Vagina (tissue), 2 donors: ENCODE results near the gene ADNP2.

ENCODE experiments used
- POLR2A ChIP-seq, 2 donors: fragments of 450-650 bp; IDR thresholded peaks; one replicate each; pipeline ENCODE4 v1.6.1; 2017; ENCODE audit warnings: antibody characterized with exemption in 2 of 2, mild to moderate bottlenecking in 2 of 2, moderate library complexity in 2 of 2
- TF ChIP-seq, protein P1 (sequence below), 3 experiments: fragments of 450-650 bp in 2 of 3; fragments of 200-600 bp in 1 of 3; sonication (generic) in 1 of 3; IDR thresholded peaks; one replicate each; pipeline ENCODE4 v1.5.1; 2017 to 2019; ENCODE audit warnings: antibody characterized with exemption in 3 of 3, mild to moderate bottlenecking in 2 of 3, moderate library complexity in 2 of 3

DNA sequence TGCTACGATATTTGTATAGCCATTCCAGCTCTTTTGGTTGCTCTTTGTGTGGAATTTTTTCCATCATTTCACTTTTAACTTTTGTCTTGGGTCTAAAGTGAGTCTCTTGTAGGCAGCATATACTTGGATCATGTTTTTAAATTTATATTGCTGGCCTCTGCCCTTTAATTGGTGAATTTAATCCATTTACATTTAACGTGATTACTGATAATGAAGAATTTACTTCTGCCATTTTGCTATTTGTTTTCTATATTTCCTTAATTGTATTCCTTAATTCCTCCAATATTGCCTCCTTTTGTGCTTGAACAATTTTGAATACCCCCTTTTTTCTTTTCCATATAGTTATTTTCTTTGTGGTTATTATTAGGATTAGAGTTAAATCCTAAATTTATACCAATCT, 21.0 kb upstream of the ADNP2 start:
- TF ChIP-seq POLR2A (IDR thresholded peaks at IDR 0.05), result no peak
- TF ChIP-seq, protein P1, sequence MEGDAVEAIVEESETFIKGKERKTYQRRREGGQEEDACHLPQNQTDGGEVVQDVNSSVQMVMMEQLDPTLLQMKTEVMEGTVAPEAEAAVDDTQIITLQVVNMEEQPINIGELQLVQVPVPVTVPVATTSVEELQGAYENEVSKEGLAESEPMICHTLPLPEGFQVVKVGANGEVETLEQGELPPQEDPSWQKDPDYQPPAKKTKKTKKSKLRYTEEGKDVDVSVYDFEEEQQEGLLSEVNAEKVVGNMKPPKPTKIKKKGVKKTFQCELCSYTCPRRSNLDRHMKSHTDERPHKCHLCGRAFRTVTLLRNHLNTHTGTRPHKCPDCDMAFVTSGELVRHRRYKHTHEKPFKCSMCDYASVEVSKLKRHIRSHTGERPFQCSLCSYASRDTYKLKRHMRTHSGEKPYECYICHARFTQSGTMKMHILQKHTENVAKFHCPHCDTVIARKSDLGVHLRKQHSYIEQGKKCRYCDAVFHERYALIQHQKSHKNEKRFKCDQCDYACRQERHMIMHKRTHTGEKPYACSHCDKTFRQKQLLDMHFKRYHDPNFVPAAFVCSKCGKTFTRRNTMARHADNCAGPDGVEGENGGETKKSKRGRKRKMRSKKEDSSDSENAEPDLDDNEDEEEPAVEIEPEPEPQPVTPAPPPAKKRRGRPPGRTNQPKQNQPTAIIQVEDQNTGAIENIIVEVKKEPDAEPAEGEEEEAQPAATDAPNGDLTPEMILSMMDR (IDR thresholded peaks at IDR 0.05), result no peak
